ENCODE measurements around the gene FRZB. TPM values are rescaled to one million over a fixed set of nuclear protein-coding genes. Genes with fewer than 3 reads are reported as not detected.
A peak's percentile ranks its signal among the peaks of the same experiment; 100 is the strongest.

FRZB gene
- total RNA-seq, 1 experiment from 2014 or later, result 1.9 TPM

DNA sequence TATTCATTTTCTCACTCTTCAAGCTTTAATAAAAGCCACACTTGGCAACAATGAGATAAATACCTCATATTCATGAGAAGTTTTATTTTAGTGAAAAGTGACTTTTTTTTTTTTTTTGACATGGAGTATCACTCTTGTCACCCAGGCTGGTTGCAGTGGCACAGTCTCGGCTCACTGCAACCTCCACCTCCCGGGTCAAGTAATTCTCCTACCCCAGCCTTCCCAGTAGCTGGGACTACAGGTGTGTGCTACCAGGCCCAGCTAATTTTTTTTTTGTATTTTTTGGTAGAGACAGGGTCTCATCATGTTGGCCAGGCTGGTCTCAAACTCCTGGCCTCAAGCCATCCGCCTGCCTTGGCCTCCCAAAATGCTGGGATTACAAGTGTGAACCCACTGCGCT lies 47.0 kb downstream of the FRZB start:
- no peaks in the 10 kb centered on the region for H3K36me3 Mint-ChIP-seq
- DNase-seq (ENCODE audit: low spot score) (no peak), ATAC-seq (peak; percentile 54)
- H3K9me3 Mint-ChIP-seq, result no peaks in the 10 kb centered on the region
- no peak overlapping the region for H3K4me3 Mint-ChIP-seq
- H3K4me1 Mint-ChIP-seq, result peaks cover 33% of the 10 kb centered on the region
- TF ChIP-seq CBFB (CRISPR knock-in tag; IDR thresholded peaks at IDR 0.05; ENCODE audit: low read depth) (no peak), ZNF671 (CRISPR knock-in tag; IDR thresholded peaks at IDR 0.05) (no peak), AFF4 (CRISPR knock-in tag; IDR thresholded peaks at IDR 0.05; ENCODE audit: borderline replicate concordance) (no peak), NFATC4 (CRISPR knock-in tag; IDR thresholded peaks at IDR 0.05) (no peak), HMGA2 (CRISPR knock-in tag; IDR thresholded peaks at IDR 0.05) (no peak), ETV6 (CRISPR knock-in tag; IDR thresholded peaks at IDR 0.05) (no peak), JUN (CRISPR knock-in tag; IDR thresholded peaks at IDR 0.05) (no peak), NR1H2 (CRISPR knock-in tag; IDR thresholded peaks at IDR 0.05) (no peak), ARID4B (CRISPR knock-in tag; IDR thresholded peaks at IDR 0.05; ENCODE audit: borderline replicate concordance) (no peak), ZNF416 (CRISPR knock-in tag; IDR thresholded peaks at IDR 0.05) (no peak), GTF2I (CRISPR knock-in tag; conservative IDR thresholded peaks at IDR 0.05) (no peak), SMAD3 (CRISPR knock-in tag; IDR thresholded peaks at IDR 0.05; ENCODE audit: borderline replicate concordance) (no peak)
- TF ChIP-seq, protein P1, sequence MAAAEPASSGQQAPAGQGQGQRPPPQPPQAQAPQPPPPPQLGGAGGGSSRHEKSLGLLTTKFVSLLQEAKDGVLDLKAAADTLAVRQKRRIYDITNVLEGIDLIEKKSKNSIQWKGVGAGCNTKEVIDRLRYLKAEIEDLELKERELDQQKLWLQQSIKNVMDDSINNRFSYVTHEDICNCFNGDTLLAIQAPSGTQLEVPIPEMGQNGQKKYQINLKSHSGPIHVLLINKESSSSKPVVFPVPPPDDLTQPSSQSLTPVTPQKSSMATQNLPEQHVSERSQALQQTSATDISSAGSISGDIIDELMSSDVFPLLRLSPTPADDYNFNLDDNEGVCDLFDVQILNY (CRISPR knock-in tag; IDR thresholded peaks at IDR 0.05), result no peak
- TF ChIP-seq, protein P2, sequence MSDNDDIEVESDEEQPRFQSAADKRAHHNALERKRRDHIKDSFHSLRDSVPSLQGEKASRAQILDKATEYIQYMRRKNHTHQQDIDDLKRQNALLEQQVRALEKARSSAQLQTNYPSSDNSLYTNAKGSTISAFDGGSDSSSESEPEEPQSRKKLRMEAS (CRISPR knock-in tag; IDR thresholded peaks at IDR 0.05), result no peak
- TF ChIP-seq, protein P3, sequence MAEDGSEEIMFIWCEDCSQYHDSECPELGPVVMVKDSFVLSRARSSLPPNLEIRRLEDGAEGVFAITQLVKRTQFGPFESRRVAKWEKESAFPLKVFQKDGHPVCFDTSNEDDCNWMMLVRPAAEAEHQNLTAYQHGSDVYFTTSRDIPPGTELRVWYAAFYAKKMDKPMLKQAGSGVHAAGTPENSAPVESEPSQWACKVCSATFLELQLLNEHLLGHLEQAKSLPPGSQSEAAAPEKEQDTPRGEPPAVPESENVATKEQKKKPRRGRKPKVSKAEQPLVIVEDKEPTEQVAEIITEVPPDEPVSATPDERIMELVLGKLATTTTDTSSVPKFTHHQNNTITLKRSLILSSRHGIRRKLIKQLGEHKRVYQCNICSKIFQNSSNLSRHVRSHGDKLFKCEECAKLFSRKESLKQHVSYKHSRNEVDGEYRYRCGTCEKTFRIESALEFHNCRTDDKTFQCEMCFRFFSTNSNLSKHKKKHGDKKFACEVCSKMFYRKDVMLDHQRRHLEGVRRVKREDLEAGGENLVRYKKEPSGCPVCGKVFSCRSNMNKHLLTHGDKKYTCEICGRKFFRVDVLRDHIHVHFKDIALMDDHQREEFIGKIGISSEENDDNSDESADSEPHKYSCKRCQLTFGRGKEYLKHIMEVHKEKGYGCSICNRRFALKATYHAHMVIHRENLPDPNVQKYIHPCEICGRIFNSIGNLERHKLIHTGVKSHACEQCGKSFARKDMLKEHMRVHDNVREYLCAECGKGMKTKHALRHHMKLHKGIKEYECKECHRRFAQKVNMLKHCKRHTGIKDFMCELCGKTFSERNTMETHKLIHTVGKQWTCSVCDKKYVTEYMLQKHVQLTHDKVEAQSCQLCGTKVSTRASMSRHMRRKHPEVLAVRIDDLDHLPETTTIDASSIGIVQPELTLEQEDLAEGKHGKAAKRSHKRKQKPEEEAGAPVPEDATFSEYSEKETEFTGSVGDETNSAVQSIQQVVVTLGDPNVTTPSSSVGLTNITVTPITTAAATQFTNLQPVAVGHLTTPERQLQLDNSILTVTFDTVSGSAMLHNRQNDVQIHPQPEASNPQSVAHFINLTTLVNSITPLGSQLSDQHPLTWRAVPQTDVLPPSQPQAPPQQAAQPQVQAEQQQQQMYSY (CRISPR knock-in tag; IDR thresholded peaks at IDR 0.05), result no peak
- ChIA-PET POLR2A (interaction anchor here (0.6 to 1.3 kb wide), 4 partner anchors 12 to 312 kb away, joined by 3 to 5 read pairs (median 4); partner anchors contain the start of gene FRZB), CTCF (interaction anchor here (0.7 to 3.6 kb wide), 11 partner anchors 12 to 430 kb away, joined by 3 to 16 read pairs (median 5); partner anchors contain the start of gene FRZB)
- H3K27me3 Mint-ChIP-seq (ENCODE audit: low read depth), result peaks cover 4% of the 10 kb centered on the region
- H3K27ac Mint-ChIP-seq, result 0 out of 2 replicates have a peak overlapping the region, but pooled peaks have one; percentile 39
